ENCODE results near the gene RYR2. TPM values are rescaled to one million over a fixed set of nuclear protein-coding genes. Genes with fewer than 3 reads are reported as not detected.

Gene RYR2
- total and polyA plus RNA-seq, 2 experiments from 2014 or later: 0.50 to 0.95 TPM

GRCh38 chr1:237172118-237172485, 130.1 kb downstream of the RYR2 start:
- no peak for DNase-seq (ENCODE audit: low spot score)
- Histone ChIP-seq H3K36me3 (replicated peaks; ENCODE audit: insufficient read depth, low read depth) (no peaks in the 10 kb centered on the region), H3K27ac (no peak overlapping the region), H3K4me1 (ENCODE audit: insufficient read depth) (no peaks in the 10 kb centered on the region), H3K4me2 (no peak overlapping the region), H3K4me3 (no peak overlapping the region), H3K9me2 (replicated peaks; ENCODE audit: insufficient read depth) (no peaks in the 10 kb centered on the region), H4K20me1 (ENCODE audit: insufficient read depth, poor library complexity, severe bottlenecking) (no peaks in the 10 kb centered on the region), H2AFZ (no peak overlapping the region), H3K79me2 (no peaks in the 10 kb centered on the region), H3K27me3 (no peaks in the 10 kb centered on the region), H3K9me3 (ENCODE audit: low read depth) (no peaks in the 10 kb centered on the region)
- WGBS (ENCODE audit: low lambda C conversion rate, missing lambda C conversion rate): 78% methylated on average over 1 of the region's 1 CpG
- TF ChIP-seq EZH2phosphoT487 (IDR thresholded peaks at IDR 0.05; ENCODE audit: low read depth, severe bottlenecking, unreplicated experiment): no peak
- no peak for TF ChIP-seq EZH2 (IDR thresholded peaks at IDR 0.05; ENCODE audit: borderline replicate concordance)
- TF ChIP-seq, protein P1, sequence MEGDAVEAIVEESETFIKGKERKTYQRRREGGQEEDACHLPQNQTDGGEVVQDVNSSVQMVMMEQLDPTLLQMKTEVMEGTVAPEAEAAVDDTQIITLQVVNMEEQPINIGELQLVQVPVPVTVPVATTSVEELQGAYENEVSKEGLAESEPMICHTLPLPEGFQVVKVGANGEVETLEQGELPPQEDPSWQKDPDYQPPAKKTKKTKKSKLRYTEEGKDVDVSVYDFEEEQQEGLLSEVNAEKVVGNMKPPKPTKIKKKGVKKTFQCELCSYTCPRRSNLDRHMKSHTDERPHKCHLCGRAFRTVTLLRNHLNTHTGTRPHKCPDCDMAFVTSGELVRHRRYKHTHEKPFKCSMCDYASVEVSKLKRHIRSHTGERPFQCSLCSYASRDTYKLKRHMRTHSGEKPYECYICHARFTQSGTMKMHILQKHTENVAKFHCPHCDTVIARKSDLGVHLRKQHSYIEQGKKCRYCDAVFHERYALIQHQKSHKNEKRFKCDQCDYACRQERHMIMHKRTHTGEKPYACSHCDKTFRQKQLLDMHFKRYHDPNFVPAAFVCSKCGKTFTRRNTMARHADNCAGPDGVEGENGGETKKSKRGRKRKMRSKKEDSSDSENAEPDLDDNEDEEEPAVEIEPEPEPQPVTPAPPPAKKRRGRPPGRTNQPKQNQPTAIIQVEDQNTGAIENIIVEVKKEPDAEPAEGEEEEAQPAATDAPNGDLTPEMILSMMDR (IDR thresholded peaks at IDR 0.05; ENCODE audit: poor library complexity): no peak

GRCh38 chr1:237179503-237179902, 137.5 kb downstream of the RYR2 start:
- no peaks in the 10 kb centered on the region for H3K4me1 ChIP-seq (ENCODE audit: insufficient read depth)
- H3K27me3 ChIP-seq: no peaks in the 10 kb centered on the region
- H2AFZ ChIP-seq: no peak overlapping the region
- no peak for DNase-seq (ENCODE audit: low spot score)
- H3K79me2 ChIP-seq: no peaks in the 10 kb centered on the region
- no peaks in the 10 kb centered on the region for H4K20me1 ChIP-seq (ENCODE audit: insufficient read depth, poor library complexity, severe bottlenecking)
- no peak overlapping the region for H3K4me2 ChIP-seq
- WGBS (ENCODE audit: low lambda C conversion rate, missing lambda C conversion rate): 86% methylated on average over 6 of the region's 6 CpGs
- H3K36me3 ChIP-seq (replicated peaks; ENCODE audit: insufficient read depth, low read depth): no peaks in the 10 kb centered on the region
- H3K9me3 ChIP-seq (ENCODE audit: low read depth): no peaks in the 10 kb centered on the region
- H3K27ac ChIP-seq: no peak overlapping the region
- no peak overlapping the region for H3K4me3 ChIP-seq
- H3K9me2 ChIP-seq (replicated peaks; ENCODE audit: insufficient read depth): no peaks in the 10 kb centered on the region
- TF ChIP-seq EZH2 (IDR thresholded peaks at IDR 0.05; ENCODE audit: borderline replicate concordance): no peak
- TF ChIP-seq EZH2phosphoT487 (IDR thresholded peaks at IDR 0.05; ENCODE audit: low read depth, severe bottlenecking, unreplicated experiment): no peak

GRCh38 chr1:237180256-237180655, 138.3 kb downstream of the RYR2 start:
- Histone ChIP-seq H3K36me3 (replicated peaks; ENCODE audit: insufficient read depth, low read depth) (no peaks in the 10 kb centered on the region), H2AFZ (no peak overlapping the region), H3K4me1 (ENCODE audit: insufficient read depth) (no peaks in the 10 kb centered on the region), H3K79me2 (no peaks in the 10 kb centered on the region), H3K4me3 (no peak overlapping the region), H3K9me3 (ENCODE audit: low read depth) (no peaks in the 10 kb centered on the region), H4K20me1 (ENCODE audit: insufficient read depth, poor library complexity, severe bottlenecking) (no peaks in the 10 kb centered on the region), H3K9me2 (replicated peaks; ENCODE audit: insufficient read depth) (no peaks in the 10 kb centered on the region), H3K4me2 (no peak overlapping the region), H3K27ac (no peak overlapping the region), H3K27me3 (no peaks in the 10 kb centered on the region)
- 75% methylated on average over 2 of the region's 2 CpGs for WGBS (ENCODE audit: low lambda C conversion rate, missing lambda C conversion rate)
- no peak for DNase-seq (ENCODE audit: low spot score)
- no peak for TF ChIP-seq EZH2phosphoT487 (IDR thresholded peaks at IDR 0.05; ENCODE audit: low read depth, severe bottlenecking, unreplicated experiment)
- TF ChIP-seq, protein P1 (IDR thresholded peaks at IDR 0.05; ENCODE audit: poor library complexity): no peak
- no peak for TF ChIP-seq EZH2 (IDR thresholded peaks at IDR 0.05; ENCODE audit: borderline replicate concordance)

DNA sequence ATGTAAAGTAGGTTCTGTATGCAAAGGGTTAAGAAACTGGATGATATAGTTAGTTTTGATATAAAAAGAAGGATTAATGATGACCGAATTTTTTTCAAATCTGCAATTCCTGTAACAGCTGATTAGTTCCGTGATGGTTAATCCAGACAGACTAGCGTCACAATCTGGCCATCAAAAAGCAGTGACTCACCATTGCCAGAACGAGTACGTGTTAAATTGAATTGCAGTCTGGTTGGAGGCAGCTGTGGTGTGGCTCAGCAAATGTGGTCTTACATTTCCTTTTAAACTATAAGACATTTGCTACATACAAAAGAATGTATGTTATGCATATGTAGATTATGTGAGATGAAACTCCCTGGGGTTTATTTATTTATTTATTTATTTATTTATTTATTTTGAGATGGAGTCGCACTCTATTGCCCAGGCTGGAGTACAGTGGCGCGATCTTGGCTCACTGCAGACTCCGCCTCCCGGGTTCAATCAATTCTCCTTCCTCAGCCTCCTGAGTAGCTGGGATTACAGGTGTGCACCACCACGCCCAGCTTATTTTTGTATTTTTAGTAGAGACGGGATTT, 139.8 kb downstream of the RYR2 start:
- no peak for DNase-seq (ENCODE audit: low spot score)
- no peak overlapping the region for H3K27ac ChIP-seq
- H3K4me1 ChIP-seq (ENCODE audit: insufficient read depth): no peaks in the 10 kb centered on the region
- 87% methylated on average over 12 of the region's 12 CpGs for WGBS (ENCODE audit: low lambda C conversion rate, missing lambda C conversion rate)
- no peaks in the 10 kb centered on the region for H3K79me2 ChIP-seq
- H3K27me3 ChIP-seq: no peaks in the 10 kb centered on the region
- H3K4me3 ChIP-seq: no peak overlapping the region
- H3K4me2 ChIP-seq: no peak overlapping the region
- no peaks in the 10 kb centered on the region for H4K20me1 ChIP-seq (ENCODE audit: insufficient read depth, poor library complexity, severe bottlenecking)
- no peaks in the 10 kb centered on the region for H3K9me2 ChIP-seq (replicated peaks; ENCODE audit: insufficient read depth)
- TF ChIP-seq EZH2 (IDR thresholded peaks at IDR 0.05; ENCODE audit: borderline replicate concordance): no peak
- TF ChIP-seq, protein P1 (IDR thresholded peaks at IDR 0.05; ENCODE audit: poor library complexity): no peak
- TF ChIP-seq EZH2phosphoT487 (IDR thresholded peaks at IDR 0.05; ENCODE audit: low read depth, severe bottlenecking, unreplicated experiment): no peak
- H3K36me3 ChIP-seq (replicated peaks; ENCODE audit: insufficient read depth, low read depth): no peaks in the 10 kb centered on the region
- no peaks in the 10 kb centered on the region for H3K9me3 ChIP-seq (ENCODE audit: low read depth)
- H2AFZ ChIP-seq: no peak overlapping the region

All from hepatocyte (in vitro differentiated cells).